Tibial nerve (tissue), 4 donors: ENCODE measurements around the gene CHTF18. TPM values are rescaled to one million over a fixed set of nuclear protein-coding genes. Genes with fewer than 3 reads are reported as not detected.

Experiments
- DNase-seq, 2 donors: peaks; one replicate each; pipeline ENCODE4 v3.0.0-alpha.2; 2019; ENCODE audit warnings: low spot score in 2 of 2
- H3K27ac ChIP-seq, 4 donors: fragments of 200-600 bp; sonication (generic) in 3 of 4; one replicate each; pipeline ENCODE4 v1.5.1; 2017 to 2019; ENCODE audit warnings: mild to moderate bottlenecking in 1 of 4
- H3K27me3 ChIP-seq, 2 donors: fragments of 200-600 bp; sonication (generic) in 1 of 2; one replicate each; pipeline versions ENCODE4 v1.5.1 to v1.6.0; 2017 to 2019
- H3K36me3 ChIP-seq, 3 donors: fragments of 200-600 bp; sonication (generic); one replicate each; pipeline ENCODE4 v1.5.1; 2018 to 2019
- H3K4me1 ChIP-seq, 4 donors: fragments of 200-600 bp; sonication (generic) in 3 of 4; one replicate each; pipeline ENCODE4 v1.5.1; 2017 to 2019
- H3K4me3 ChIP-seq, 4 donors: fragments of 200-600 bp; sonication (generic) in 3 of 4; one replicate each; pipeline ENCODE4 v1.5.1; 2017 to 2019; ENCODE audit warnings: mild to moderate bottlenecking in 1 of 4, moderate library complexity in 1 of 4
- H3K9me3 ChIP-seq, 4 donors: fragments of 200-600 bp; sonication (generic) in 3 of 4; one replicate each; pipeline ENCODE4 v1.5.1; 2017 to 2019
- EP300 ChIP-seq, 2 donors: sonication (generic); formaldehyde crosslinking; IDR thresholded peaks; one replicate each; pipeline ENCODE4 v1.6.1; 2017; ENCODE audit warnings: antibody characterized with exemption in 2 of 2, mild to moderate bottlenecking in 1 of 2
- POLR2A ChIP-seq, 2 donors: fragments of 450-650 bp; IDR thresholded peaks; one replicate each; pipeline ENCODE4 v1.6.1; 2017; ENCODE audit warnings: antibody characterized with exemption in 2 of 2, mild to moderate bottlenecking in 2 of 2, moderate library complexity in 2 of 2
- WGBS, 2 donors: methylation state at CpG; one replicate each; pipeline ENCODE4 v1.1.5; 2018; 5-methylcytosine and 5-hydroxymethylcytosine counted together
- total RNA-seq, 4 donors: library from RNA; depleted of rRNA; stranded (reverse); fragments of >200 nt; gene quantifications; one replicate each; pipeline ENCODE4 v1.1.0, GENCODE V29; 2016
- TF ChIP-seq, protein P1 (sequence below), 5 experiments: fragments of 200-600 bp in 3 of 5; fragments of 450-650 bp in 2 of 5; sonication (generic) in 3 of 5; IDR thresholded peaks; one replicate each; pipeline ENCODE4 v1.5.1; 2016 to 2019; ENCODE audit warnings: antibody characterized with exemption in 5 of 5, mild to moderate bottlenecking in 3 of 5, moderate library complexity in 2 of 5

Gene CHTF18
- total RNA-seq, 4 donors from 2014 or later: 6.1 to 57.5 (median 17.7) TPM

DNA sequence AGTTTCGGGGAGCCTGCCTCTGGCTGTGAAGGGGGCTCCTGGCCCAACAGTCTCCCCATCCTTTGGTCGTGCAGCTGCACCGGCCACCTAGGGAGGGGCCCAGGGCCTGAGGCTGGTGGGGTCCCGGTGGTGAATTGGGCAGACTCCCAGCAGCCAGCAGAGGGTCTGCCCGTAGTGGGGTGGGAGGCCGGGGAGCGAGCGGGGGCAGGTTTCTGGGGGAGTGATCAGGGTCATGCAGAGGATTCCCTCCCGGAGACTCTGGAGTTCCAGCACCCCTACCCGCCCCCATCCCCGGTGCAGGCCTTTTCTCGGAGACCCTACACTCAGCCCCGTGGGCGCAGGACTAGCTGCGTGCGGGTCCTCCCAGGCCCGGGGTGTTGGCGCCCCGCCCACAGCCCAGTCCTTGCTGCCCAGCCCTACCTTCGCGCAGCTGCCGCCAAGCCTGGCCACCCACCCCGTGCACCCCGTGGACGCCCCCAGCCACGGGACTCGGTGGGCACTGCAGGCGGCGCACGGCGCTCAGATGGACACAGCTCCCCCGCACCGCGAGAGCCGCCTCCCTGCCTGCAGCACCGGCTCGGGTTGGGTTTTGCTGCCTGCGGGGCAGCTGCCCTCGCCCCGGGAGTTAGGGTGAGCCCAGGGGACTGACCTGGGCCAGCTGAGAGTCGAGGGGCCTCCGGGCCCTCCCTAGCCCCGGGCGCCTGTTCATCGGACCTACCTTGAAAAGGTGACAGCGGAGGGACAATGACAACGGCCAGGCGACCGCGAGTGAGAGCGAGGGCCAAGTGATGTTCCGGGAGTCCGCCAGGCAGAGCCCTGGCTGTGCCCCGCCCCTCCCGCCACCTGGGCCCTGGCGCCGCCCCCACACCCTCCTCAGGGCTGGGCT, 11.8 kb downstream of the CHTF18 start, which contains the start of gene GNG13:
TSS of gene GNG13 (minus strand) at position 787 of the 886 bp plus-strand sequence. CDS start 1,657 bp downstream, outside the sequence.
- peaks cover 0 to 4% (median 0%) of the 10 kb centered on the region in 4 donors for H3K4me1 ChIP-seq
- no peaks in the 10 kb centered on the region for H3K9me3 ChIP-seq
- TF ChIP-seq EP300 (IDR thresholded peaks at IDR 0.05): no peak
- TF ChIP-seq POLR2A (IDR thresholded peaks at IDR 0.05): no peak
- TF ChIP-seq, protein P1, sequence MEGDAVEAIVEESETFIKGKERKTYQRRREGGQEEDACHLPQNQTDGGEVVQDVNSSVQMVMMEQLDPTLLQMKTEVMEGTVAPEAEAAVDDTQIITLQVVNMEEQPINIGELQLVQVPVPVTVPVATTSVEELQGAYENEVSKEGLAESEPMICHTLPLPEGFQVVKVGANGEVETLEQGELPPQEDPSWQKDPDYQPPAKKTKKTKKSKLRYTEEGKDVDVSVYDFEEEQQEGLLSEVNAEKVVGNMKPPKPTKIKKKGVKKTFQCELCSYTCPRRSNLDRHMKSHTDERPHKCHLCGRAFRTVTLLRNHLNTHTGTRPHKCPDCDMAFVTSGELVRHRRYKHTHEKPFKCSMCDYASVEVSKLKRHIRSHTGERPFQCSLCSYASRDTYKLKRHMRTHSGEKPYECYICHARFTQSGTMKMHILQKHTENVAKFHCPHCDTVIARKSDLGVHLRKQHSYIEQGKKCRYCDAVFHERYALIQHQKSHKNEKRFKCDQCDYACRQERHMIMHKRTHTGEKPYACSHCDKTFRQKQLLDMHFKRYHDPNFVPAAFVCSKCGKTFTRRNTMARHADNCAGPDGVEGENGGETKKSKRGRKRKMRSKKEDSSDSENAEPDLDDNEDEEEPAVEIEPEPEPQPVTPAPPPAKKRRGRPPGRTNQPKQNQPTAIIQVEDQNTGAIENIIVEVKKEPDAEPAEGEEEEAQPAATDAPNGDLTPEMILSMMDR (IDR thresholded peaks at IDR 0.05): no peak
- peaks cover 0 to 14% (median 0%) of the 10 kb centered on the region in 3 donors for H3K36me3 ChIP-seq
- no peak within 1 kb of the TSS for H3K4me3 ChIP-seq
- WGBS, 2 donors: 0 to 10% methylated on average over 12 to 18 of the region's 57 CpGs
- no peak within 1 kb of the TSS for H3K27ac ChIP-seq
- DNase-seq: no peak
- H3K27me3 ChIP-seq: peaks cover 0 to 76% of the 10 kb centered on the region in 2 donors

DNA sequence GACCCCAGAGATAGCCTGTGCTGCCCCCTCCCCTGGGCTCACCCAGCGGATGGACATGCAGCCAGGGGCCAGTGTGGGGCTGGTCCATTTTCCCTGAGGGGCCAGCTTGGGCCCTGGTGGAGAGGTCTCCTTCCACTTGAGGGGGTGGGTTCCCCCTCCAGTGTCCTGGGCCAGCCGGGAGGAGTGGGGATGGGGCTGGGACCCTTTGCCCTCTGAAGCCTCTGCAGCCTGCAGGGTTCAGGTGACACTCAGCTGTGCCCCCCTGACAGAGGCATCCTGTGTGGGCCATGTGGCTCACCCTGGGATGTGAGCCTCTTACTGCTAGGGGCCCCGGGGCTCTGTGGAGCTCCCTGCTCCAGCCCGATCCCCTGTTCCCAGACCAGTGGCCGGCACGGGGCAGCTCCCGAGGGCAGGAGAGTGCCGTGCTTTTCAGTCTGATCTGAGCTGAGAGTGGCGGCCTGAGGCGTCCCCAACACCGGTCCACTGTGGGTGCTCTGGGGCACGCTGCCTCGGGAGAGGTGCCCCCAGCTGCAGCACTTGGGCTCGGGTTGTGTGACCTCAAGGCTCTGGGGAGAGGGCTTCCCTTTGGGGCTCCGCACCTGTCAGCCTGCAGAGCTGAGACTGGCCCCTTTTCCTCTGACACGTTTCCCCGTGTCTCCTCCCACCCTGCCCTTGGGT, 12.6 kb downstream of the CHTF18 start:
- TF ChIP-seq POLR2A (IDR thresholded peaks at IDR 0.05) (no peak), EP300 (IDR thresholded peaks at IDR 0.05) (no peak)
- TF ChIP-seq, protein P1 (IDR thresholded peaks at IDR 0.05): no peak
- DNase-seq: no peak
- peaks cover 0 to 74% of the 10 kb centered on the region in 2 donors for H3K27me3 ChIP-seq
- peaks cover 0 to 9% (median under 1%) of the 10 kb centered on the region in 4 donors for H3K4me1 ChIP-seq
- WGBS, 2 donors: 4 to 15% methylated on average over 5 to 15 of the region's 17 CpGs
- peaks cover 0 to 14% (median 0%) of the 10 kb centered on the region in 3 donors for H3K36me3 ChIP-seq
- no peak overlapping the region for H3K4me3 ChIP-seq
- no peak overlapping the region for H3K27ac ChIP-seq
- H3K9me3 ChIP-seq: no peaks in the 10 kb centered on the region

DNA sequence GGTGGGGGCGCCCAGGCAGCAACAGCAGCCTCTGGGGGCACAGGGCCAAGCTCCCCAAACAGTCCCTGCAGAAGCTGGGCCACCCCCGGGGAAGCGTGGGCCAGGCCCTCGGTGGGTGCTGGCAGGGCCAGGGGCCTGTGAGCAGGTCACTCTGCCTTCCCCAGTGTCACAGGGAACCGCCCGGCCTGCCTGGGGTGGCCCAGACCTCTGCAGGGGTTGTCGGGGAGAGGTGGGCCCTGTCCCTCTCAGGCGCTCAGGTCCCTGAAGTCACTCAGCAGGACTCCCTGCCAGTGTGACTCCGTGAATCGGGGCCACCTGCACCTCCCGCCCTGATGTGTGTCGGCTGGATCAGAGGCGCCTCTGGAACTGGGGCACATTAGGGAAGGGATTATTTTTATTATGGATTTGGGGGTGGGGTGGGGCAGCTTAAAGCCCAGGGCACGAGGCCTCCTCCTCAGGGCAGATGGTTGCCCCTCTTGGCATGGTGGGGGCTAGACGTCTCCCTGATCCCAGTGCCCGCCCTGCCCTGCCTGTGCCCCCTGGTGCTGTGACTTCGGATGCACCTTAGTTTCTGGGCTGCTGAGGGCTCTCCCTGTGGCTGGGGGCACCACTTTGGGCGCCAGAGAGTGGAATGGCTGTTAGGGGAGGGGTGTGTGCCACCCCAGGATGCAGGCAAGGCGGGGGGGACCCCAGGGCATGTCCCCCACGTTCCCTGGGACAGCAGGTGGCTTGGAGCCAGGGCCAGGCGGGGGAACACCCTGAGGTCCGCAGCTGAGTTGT, 13.4 kb downstream of the CHTF18 start:
- DNase-seq: no peak
- H3K4me3 ChIP-seq: no peak overlapping the region
- peaks cover 0 to 16% (median 7%) of the 10 kb centered on the region in 4 donors for H3K4me1 ChIP-seq
- H3K9me3 ChIP-seq: no peaks in the 10 kb centered on the region
- H3K27me3 ChIP-seq: peaks cover 0 to 68% of the 10 kb centered on the region in 2 donors
- TF ChIP-seq POLR2A (IDR thresholded peaks at IDR 0.05): no peak
- no peak for TF ChIP-seq EP300 (IDR thresholded peaks at IDR 0.05)
- TF ChIP-seq, protein P1 (IDR thresholded peaks at IDR 0.05): no peak
- WGBS, 2 donors: 53 to 56% methylated on average over 9 to 17 of the region's 22 CpGs
- H3K36me3 ChIP-seq: peaks cover 0 to 6% (median 0%) of the 10 kb centered on the region in 3 donors
- no peak overlapping the region for H3K27ac ChIP-seq

DNA sequence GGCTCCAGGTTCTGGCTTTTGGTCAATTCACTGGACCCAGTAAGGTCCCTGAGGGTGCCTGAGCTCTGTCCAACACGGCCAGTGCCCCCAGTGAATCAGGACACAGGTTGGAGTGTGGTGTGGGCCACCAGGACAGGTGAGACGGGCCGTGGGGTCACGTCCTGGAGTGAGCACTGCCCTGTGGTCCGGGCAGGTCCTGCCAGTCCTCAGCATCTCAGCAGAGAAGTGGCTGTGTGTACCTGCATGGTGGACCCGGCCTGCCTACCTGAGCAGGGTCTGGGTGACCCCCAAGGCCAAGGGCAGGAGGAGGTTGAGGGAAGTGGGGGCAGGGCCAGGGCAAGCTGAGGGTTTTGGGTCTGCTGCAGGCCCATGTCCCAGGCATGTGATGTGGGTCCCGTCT, 14.0 kb downstream of the CHTF18 start:
- 62 to 75% methylated on average over 3 to 7 of the region's 7 CpGs for WGBS, 2 donors
- DNase-seq: no peak
- Histone ChIP-seq H3K27ac (no peak overlapping the region), H3K27me3 (peaks cover 0 to 61% of the 10 kb centered on the region in 2 donors), H3K9me3 (no peaks in the 10 kb centered on the region), H3K4me3 (no peak overlapping the region), H3K4me1 (peaks cover 0 to 16% (median 9%) of the 10 kb centered on the region in 4 donors), H3K36me3 (peaks cover 0 to 4% (median 0%) of the 10 kb centered on the region in 3 donors)
- TF ChIP-seq, protein P1 (IDR thresholded peaks at IDR 0.05): no peak
- TF ChIP-seq EP300 (IDR thresholded peaks at IDR 0.05): no peak
- TF ChIP-seq POLR2A (IDR thresholded peaks at IDR 0.05): no peak
